HG02798 (cell line): ENCODE data around the gene ATXN7.

Experiments
- ATAC-seq: cut with Tn5 transposase; IDR thresholded peaks from one replicate; pipeline ENCODE4 v1.9.1; 2021; ENCODE audit warnings: mild to moderate bottlenecking; ENCODE audit not compliant: unreplicated experiment, poor library complexity

The ATXN7 gene

DNA sequence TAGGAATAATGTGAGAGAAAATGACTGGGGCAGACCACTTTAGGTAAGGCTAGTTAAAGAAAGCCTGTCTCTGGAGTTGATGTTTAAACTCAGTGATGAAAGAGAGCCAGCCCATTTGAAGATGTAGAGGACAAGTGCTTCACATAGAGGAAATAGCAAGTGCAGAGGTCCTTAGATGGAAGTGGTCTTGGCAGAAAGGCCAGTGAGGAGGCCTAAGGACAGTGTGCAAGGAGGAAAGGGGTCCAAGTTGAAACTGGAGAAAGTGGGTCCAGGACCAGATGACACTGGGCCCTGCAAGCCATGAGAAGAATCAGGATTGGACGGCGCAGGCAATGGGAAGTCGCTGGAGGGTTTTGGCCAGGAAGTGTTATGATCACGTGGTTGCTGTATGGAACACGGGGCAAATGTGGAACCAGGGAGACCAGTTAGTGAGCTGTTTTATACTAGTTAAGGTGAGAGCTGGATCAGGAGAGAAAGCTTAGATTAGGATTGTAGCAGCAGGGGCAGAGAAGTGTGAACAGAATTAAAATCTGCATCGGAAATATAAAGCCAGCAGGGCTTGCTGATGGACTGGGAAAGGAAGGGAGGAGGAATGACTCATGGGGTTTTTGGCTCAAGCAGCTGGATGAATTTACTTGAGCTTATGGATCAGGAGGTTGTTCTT, 96.5 kb downstream of the ATXN7 start:
- ATAC-seq: no peak

DNA sequence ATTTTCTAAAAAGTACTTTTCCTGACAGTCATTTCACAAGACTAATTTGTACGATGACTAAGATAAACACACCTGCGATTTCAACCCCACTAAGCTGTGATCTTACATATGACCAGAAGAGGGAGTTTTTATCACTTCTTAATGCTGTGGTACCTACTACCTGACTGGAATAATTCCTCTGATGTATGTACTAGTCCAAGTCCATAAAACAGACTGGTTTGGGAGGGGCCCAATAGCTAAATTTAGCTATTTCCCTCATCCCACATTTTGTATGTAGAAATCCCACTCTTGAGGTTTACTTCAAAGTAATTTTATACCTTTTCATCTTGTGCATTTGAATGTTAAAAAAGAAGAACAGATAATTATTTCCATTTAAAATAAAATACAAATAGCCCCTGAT, 98.2 kb downstream of the ATXN7 start:
- ATAC-seq: peak; percentile 85

GRCh38 chr3:63963496-63963895, 99.8 kb downstream of the ATXN7 start:
- ATAC-seq: no peak

DNA sequence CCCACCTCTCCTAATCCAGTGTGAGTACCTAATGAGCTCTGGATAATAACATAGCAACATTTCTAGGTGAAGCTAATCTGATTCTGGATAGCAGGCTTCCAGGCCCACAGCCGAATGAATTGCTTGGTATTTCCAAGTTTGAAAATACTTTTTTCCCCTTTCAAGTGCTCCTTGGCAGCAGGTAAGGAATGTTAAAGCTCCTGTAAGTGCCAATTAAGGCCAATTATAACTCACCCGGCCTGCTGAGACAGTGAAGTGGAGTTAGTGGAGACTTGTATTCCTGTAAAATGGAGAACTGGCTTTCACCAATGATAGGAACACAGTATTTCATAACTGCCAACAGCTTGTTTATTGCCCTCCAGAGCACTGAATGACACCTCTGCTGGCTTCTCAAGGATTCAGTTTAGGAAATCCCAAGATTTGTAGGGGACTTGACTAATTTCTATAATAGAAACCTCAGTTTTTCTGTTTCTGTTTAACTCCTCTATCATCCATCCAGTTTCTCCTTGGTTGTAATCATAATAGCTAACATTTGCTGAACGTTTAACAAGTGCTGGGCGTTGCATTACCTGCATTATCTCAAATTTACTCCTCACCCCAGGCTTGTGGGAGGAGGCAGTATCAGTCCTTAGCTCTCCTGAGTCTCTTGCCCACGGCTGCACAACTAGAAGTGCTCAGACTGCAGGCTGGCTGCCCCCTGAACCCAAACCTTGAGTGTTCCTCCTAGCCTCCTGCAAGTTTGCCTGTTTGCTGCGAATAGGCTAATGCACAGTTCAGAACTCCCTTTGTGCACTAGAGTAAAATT, 101.2 kb downstream of the ATXN7 start:
- ATAC-seq: no peak

GRCh38 chr3:63966007-63966406, 102.3 kb downstream of the ATXN7 start:
- ATAC-seq: no peak

GRCh38 chr3:63966871-63967270, 103.2 kb downstream of the ATXN7 start:
- ATAC-seq: no peak

GRCh38 chr3:63967675-63968611, 104.3 kb downstream of the ATXN7 start:
- ATAC-seq: peak; percentile 63

DNA sequence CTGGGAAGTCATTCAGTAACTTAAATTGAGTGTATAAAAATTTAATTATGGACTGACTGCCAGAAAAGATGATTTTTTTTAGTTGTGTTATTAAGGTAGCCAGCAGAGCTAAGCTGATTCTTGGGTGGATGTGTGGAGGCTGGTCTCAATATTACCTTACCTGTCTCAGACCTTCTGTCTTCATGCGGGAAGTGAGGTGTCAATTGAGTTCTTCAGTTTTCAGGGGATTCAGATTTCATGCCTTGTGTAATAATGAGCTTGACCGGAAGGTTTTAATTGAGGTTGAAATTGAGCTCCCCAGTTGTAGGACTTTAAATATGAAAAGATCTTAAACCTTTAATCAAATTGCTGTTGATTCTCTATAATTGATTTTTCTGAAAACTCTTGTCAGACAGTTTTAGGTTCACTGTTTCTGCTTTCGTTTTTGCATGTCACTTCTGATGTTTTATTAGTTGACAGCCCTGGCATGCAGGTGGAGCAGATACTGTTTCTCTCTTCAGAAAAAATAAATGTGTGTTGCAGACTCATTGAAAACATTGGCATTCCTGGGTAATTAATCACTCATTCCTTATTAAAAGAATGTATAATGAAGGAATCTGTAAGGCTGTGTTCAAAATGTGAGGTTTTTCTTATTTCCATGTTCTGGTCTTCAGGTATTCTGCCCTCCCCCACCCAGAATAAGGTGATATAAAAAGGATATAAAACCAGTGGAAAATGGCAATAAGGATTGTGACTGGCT, 105.1 kb downstream of the ATXN7 start:
- peak; percentile 32 for ATAC-seq

DNA sequence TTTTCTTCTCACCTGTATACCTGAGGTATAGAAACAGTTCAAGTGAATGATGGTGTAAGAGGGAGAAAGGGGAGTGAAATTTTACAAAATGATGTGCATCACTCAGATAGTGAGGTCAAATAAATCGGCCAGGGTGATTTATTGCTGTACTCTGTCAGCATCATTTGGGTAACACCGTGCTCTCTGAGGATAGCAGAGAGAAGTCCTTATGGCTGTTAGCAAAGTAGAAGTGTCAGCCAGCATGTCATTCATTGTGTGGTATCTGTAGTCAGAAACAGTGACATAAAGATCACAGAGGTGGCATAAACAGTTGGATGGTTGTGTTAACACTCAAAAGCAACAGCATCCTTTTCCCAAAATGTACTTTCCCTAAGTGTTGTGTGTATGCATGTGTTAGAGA, 106.2 kb downstream of the ATXN7 start:
- ATAC-seq: no peak

GRCh38 chr3:63970631-63971475, 107.2 kb downstream of the ATXN7 start:
- no peak for ATAC-seq

GRCh38 chr3:63972196-63972595, 108.5 kb downstream of the ATXN7 start:
- no peak for ATAC-seq

GRCh38 chr3:63972987-63973386, 109.3 kb downstream of the ATXN7 start:
- no peak for ATAC-seq

DNA sequence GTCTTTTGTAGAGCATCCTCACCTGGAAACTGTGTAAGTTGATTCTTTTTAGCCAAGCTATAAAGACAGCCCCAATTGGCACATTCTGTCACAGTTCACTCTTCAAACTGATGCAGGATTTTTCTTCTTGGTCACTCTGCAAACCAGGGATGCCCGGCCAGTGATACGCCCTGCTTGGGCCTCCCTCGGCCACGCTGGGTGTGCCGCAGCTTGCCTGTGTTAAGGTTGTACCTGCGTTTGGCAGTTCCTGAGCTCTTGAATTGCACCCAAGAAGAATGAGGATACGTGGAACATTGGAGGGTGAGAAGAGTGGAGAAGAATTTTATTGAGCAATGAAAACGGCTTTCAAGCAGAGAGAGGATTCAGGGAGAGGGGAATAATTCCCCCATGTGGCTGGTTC, 109.7 kb downstream of the ATXN7 start:
- no peak for ATAC-seq

DNA sequence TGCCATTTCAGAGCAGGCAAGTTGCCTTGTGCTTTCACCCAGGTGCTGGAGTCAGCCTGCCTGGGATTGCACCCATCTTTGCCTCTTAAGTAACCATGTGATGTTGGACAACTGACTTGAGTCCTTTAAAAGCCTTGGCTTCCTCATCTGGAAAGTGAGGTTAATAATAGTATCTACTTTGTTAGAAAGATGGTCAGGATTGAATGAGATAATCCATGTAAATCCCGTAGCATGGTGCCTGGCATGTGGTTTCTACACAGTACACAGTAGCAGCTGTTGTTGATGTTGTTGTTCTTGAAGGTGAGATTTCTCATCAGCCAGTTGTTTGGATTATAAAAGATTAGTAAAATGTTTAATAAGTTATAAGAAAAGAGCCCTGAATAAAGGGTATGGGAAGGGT, 110.8 kb downstream of the ATXN7 start:
- no peak for ATAC-seq

GRCh38 chr3:63975723-63976122, 112.1 kb downstream of the ATXN7 start:
- no peak for ATAC-seq

DNA sequence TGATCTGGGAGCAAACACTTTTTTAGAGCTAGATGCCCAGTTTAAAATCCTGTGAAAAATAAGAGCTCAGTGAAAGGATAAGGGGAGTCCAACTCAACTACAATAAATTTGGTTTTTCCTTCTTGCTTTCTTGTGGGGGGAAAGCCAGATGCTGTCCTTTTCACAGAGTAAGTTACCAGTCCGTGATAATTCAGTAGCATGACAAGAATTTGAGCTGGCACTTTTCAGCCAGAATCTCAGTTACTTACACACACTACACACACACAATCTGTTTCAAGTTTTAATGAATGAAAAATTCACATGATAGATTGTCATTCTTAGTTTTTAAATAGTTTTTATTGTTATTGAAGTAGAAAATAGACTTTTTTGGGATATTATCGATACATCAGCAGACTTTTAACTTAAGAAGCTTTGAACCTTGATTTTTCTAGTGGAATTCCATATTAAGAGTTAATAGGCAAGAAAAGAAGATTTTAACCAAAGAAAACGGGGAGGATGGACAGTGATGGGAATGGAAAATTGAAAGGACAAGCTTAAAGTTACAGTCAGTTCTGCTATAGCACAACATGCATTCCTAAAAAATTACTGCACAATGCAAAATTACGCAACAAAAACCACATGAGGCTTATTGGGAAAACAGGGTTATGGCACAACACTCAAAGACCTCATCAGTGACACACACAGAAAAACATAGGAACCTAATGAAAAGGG, 112.6 kb downstream of the ATXN7 start:
- no peak for ATAC-seq

DNA sequence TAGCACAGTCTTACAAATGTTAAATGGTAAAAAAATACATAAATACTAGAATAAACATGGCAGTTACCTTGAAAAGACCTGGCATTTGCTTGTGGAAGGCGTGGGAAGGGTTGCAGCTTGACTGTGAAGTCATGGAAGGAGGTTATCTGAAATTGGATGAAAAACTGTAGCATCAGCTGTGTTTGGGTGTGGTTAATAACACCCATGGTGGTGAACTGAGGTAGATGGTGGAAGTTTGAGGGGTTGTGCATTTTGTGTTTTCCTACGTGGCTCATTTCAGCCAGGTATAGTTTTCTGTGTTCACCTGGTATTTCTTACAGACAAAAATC, 113.2 kb downstream of the ATXN7 start:
- ATAC-seq: no peak

- no peak for ATAC-seq
These were observed 114.2 kb downstream of the ATXN7 start for GRCh38 chr3:63977893-63978292.
